Tibial nerve (tissue), 4 donors: Measurements from ENCODE around the gene RASA2. TPM values are rescaled to one million over a fixed set of nuclear protein-coding genes. Genes with fewer than 3 reads are reported as not detected.
A peak's percentile ranks its signal among the peaks of the same experiment; 100 is the strongest.

Source experiments
- DNase-seq, 2 donors: peaks; one replicate each; pipeline ENCODE4 v3.0.0-alpha.2; 2019; ENCODE audit warnings: low spot score in 2 of 2
- H3K27ac ChIP-seq, 4 donors: fragments of 200-600 bp; sonication (generic) in 3 of 4; one replicate each; pipeline ENCODE4 v1.5.1; 2017 to 2019; ENCODE audit warnings: mild to moderate bottlenecking in 1 of 4
- H3K27me3 ChIP-seq, 2 donors: fragments of 200-600 bp; sonication (generic) in 1 of 2; one replicate each; pipeline versions ENCODE4 v1.5.1 to v1.6.0; 2017 to 2019
- H3K36me3 ChIP-seq, 3 donors: fragments of 200-600 bp; sonication (generic); one replicate each; pipeline ENCODE4 v1.5.1; 2018 to 2019
- H3K4me1 ChIP-seq, 4 donors: fragments of 200-600 bp; sonication (generic) in 3 of 4; one replicate each; pipeline ENCODE4 v1.5.1; 2017 to 2019
- H3K4me3 ChIP-seq, 4 donors: fragments of 200-600 bp; sonication (generic) in 3 of 4; one replicate each; pipeline ENCODE4 v1.5.1; 2017 to 2019; ENCODE audit warnings: mild to moderate bottlenecking in 1 of 4, moderate library complexity in 1 of 4
- H3K9me3 ChIP-seq, 4 donors: fragments of 200-600 bp; sonication (generic) in 3 of 4; one replicate each; pipeline ENCODE4 v1.5.1; 2017 to 2019
- EP300 ChIP-seq, 2 donors: sonication (generic); formaldehyde crosslinking; IDR thresholded peaks; one replicate each; pipeline ENCODE4 v1.6.1; 2017; ENCODE audit warnings: antibody characterized with exemption in 2 of 2, mild to moderate bottlenecking in 1 of 2
- POLR2A ChIP-seq, 2 donors: fragments of 450-650 bp; IDR thresholded peaks; one replicate each; pipeline ENCODE4 v1.6.1; 2017; ENCODE audit warnings: antibody characterized with exemption in 2 of 2, mild to moderate bottlenecking in 2 of 2, moderate library complexity in 2 of 2
- WGBS, 2 donors: methylation state at CpG; one replicate each; pipeline ENCODE4 v1.1.5; 2018; 5-methylcytosine and 5-hydroxymethylcytosine counted together
- total RNA-seq, 4 donors: library from RNA; depleted of rRNA; stranded (reverse); fragments of >200 nt; gene quantifications; one replicate each; pipeline ENCODE4 v1.1.0, GENCODE V29; 2016
- TF ChIP-seq, protein P1 (sequence below), 5 experiments: fragments of 200-600 bp in 3 of 5; fragments of 450-650 bp in 2 of 5; sonication (generic) in 3 of 5; IDR thresholded peaks; one replicate each; pipeline ENCODE4 v1.5.1; 2016 to 2019; ENCODE audit warnings: antibody characterized with exemption in 5 of 5, mild to moderate bottlenecking in 3 of 5, moderate library complexity in 2 of 5

RASA2 gene
- total RNA-seq, 4 donors from 2014 or later: 19.6 to 46.8 (median 37.2) TPM

DNA sequence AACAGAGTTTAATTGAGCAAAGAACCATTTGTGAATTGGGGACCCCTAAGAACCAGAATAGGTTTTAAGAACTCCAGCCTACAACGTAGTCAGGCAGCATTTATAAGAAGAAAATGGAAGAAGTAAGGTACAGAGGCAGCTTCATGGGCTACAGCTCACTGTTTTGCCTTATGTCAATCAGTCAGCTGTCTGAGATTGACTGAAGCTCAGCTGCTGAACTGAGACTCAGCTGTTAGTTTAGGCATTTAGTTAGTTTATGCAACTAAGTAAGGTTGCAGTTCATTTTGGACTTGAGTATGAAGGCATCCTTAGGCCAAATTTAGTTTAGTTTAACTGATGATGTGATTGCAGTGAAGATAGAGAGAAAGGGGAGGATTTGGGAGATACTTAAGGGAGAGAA, 34.1 kb upstream of the RASA2 start:
- H3K9me3 ChIP-seq: no peaks in the 10 kb centered on the region
- no peaks in the 10 kb centered on the region for H3K27me3 ChIP-seq
- peak overlapping the region in 1 of 4 donors; percentile 57 for H3K27ac ChIP-seq
- no peaks in the 10 kb centered on the region for H3K36me3 ChIP-seq
- TF ChIP-seq EP300 (IDR thresholded peaks at IDR 0.05) (no peak), POLR2A (IDR thresholded peaks at IDR 0.05) (no peak)
- TF ChIP-seq, protein P1, sequence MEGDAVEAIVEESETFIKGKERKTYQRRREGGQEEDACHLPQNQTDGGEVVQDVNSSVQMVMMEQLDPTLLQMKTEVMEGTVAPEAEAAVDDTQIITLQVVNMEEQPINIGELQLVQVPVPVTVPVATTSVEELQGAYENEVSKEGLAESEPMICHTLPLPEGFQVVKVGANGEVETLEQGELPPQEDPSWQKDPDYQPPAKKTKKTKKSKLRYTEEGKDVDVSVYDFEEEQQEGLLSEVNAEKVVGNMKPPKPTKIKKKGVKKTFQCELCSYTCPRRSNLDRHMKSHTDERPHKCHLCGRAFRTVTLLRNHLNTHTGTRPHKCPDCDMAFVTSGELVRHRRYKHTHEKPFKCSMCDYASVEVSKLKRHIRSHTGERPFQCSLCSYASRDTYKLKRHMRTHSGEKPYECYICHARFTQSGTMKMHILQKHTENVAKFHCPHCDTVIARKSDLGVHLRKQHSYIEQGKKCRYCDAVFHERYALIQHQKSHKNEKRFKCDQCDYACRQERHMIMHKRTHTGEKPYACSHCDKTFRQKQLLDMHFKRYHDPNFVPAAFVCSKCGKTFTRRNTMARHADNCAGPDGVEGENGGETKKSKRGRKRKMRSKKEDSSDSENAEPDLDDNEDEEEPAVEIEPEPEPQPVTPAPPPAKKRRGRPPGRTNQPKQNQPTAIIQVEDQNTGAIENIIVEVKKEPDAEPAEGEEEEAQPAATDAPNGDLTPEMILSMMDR (IDR thresholded peaks at IDR 0.05): no peak
- no peak overlapping the region for H3K4me3 ChIP-seq
- WGBS, 2 donors: 83 to 90% methylated on average over 1 of the region's 1 CpG
- peaks cover 0 to 27% (median 3%) of the 10 kb centered on the region in 4 donors for H3K4me1 ChIP-seq
- DNase-seq: no peak

DNA sequence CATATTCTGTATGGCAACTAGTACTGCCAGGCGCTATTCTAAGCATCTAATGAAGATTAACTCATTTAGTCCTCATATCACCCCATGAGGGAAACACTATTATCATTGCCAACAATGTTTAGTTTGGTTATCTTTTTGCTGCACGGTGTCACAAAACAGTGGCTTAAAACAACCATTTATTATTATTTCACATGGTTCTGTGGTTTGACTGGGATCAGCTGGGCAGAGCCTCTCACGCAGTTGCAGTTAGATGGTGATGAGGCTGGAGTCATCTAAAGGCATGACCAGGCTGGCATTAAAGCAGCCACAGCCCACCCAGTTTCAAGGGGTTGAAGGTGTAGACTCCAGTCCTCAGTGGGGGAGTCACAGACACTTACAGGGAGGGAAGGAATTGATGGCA, 32.8 kb upstream of the RASA2 start:
- WGBS, 2 donors: 66 to 68% methylated on average over 3 of the region's 3 CpGs
- H3K4me1 ChIP-seq: peaks cover 0 to 27% (median 3%) of the 10 kb centered on the region in 4 donors
- H3K27me3 ChIP-seq: no peaks in the 10 kb centered on the region
- TF ChIP-seq, protein P1 (IDR thresholded peaks at IDR 0.05): no peak
- TF ChIP-seq EP300 (IDR thresholded peaks at IDR 0.05) (no peak), POLR2A (IDR thresholded peaks at IDR 0.05) (no peak)
- no peak overlapping the region for H3K27ac ChIP-seq
- no peaks in the 10 kb centered on the region for H3K36me3 ChIP-seq
- no peaks in the 10 kb centered on the region for H3K9me3 ChIP-seq
- H3K4me3 ChIP-seq: no peak overlapping the region
- no peak for DNase-seq

DNA sequence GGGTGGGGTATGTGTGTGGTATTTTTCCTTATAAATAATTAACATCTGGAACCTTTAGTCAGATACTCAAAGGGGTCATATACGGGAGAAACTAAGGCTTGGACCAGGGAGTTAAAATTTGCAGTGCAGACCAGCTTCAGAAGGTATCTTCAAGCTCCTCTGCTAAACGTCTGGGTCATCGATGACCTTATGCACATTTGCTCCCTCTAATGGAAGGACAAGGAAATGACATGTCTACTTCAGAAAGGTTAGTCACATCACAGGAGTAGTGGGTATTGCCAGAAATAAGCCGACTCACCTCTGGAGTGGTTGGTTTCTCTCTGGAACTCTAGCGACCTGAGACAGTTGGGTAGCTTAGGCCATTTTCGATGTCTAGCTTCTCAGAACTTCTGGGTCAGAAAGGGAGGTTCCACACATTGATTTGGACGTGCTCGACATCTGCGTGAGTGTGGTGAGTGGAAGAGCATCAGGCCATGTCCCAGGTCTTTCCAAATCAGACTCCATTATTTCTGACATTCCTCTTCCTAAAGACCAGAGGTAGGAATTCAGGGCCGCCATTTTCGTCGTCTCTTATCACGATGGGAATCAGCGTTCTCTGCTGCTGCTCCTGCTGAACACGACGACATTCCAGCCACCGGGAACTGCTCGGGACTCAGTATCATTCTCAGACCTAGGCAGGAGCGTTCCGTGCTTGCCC, 31.8 kb upstream of the RASA2 start:
- no peak overlapping the region for H3K4me3 ChIP-seq
- H3K36me3 ChIP-seq: no peaks in the 10 kb centered on the region
- no peak for TF ChIP-seq EP300 (IDR thresholded peaks at IDR 0.05)
- TF ChIP-seq POLR2A (IDR thresholded peaks at IDR 0.05): no peak
- TF ChIP-seq, protein P1 (IDR thresholded peaks at IDR 0.05): peak; percentile 65 to 78 (median 74)
- peaks cover 0 to 29% (median 3%) of the 10 kb centered on the region in 4 donors for H3K4me1 ChIP-seq
- DNase-seq: peak in 1 of 2 donors; percentile 37
- no peaks in the 10 kb centered on the region for H3K9me3 ChIP-seq
- no peaks in the 10 kb centered on the region for H3K27me3 ChIP-seq
- no peak overlapping the region for H3K27ac ChIP-seq
- WGBS, 2 donors: 68 to 73% methylated on average over 20 of the region's 20 CpGs

DNA sequence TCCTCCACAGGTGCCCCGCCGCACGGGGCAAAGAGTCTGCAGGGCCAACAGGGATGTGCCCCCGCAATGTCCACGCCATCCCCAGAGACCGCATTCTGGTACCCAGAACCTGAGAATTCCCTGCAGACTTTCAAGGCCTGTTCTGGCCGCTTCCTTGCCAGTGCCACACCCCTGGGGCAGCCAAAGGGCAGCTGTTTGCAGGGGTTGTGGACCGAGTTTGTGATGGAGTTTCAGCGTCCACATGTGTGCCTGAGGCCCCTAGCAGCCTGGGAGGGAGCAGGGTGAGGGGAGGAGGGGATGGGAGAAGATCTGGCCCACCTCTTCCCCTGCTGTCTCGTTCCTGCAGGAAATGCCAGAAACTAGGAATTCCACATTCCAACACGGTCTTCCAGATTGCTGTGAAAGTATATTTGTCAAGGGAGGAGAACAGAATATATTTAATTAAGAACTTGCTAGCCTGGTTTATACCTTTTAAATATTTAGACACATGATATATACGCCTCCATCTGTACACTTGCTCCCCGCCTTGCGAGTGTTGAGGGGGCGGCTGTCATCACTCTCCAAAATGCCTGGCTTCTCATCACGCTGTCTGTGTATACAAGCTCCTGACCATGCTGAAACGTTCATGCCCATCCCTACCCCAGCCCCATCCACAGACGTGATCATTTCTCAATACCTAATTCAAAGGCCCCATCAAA, 31.1 kb upstream of the RASA2 start:
- no peaks in the 10 kb centered on the region for H3K27me3 ChIP-seq
- no peaks in the 10 kb centered on the region for H3K36me3 ChIP-seq
- peaks cover 0 to 34% (median 3%) of the 10 kb centered on the region in 4 donors for H3K4me1 ChIP-seq
- no peak overlapping the region for H3K4me3 ChIP-seq
- no peak overlapping the region for H3K27ac ChIP-seq
- TF ChIP-seq, protein P1 (IDR thresholded peaks at IDR 0.05): no peak
- no peak for TF ChIP-seq EP300 (IDR thresholded peaks at IDR 0.05)
- TF ChIP-seq POLR2A (IDR thresholded peaks at IDR 0.05): no peak
- 70% methylated on average over 15 to 18 of the region's 18 CpGs for WGBS, 2 donors
- no peaks in the 10 kb centered on the region for H3K9me3 ChIP-seq
- DNase-seq: no peak

DNA sequence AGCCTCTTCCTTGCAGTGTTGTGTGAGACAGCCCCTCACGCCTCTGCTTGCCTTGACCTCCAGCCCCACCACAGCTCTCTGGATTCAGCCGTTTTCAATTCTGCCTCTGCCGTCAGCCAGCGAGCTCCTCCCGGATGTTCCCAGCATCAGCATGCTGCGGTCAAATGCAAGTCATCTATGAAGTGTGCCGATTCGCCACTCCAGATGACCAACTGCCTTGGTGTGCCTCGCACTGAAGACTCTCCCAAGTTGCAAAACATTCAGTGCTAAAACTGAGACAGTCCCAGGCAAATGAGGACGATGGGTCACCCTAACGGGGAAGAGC, 30.6 kb upstream of the RASA2 start:
- no peak overlapping the region for H3K27ac ChIP-seq

More for the DNA sequence above, 30.6 kb upstream of the RASA2 start:
- H3K4me3 ChIP-seq: no peak overlapping the region
- no peaks in the 10 kb centered on the region for H3K36me3 ChIP-seq
- H3K9me3 ChIP-seq: no peaks in the 10 kb centered on the region
- no peak for DNase-seq
- no peaks in the 10 kb centered on the region for H3K27me3 ChIP-seq
- H3K4me1 ChIP-seq: peaks cover 0 to 34% (median 3%) of the 10 kb centered on the region in 4 donors
- TF ChIP-seq, protein P1 (IDR thresholded peaks at IDR 0.05): no peak
- TF ChIP-seq POLR2A (IDR thresholded peaks at IDR 0.05): no peak
- TF ChIP-seq EP300 (IDR thresholded peaks at IDR 0.05): no peak
- 67 to 80% methylated on average over 11 of the region's 11 CpGs for WGBS, 2 donors
